WTC11 (cell line): Measurements from ENCODE around the gene AXL.

Source experiments
- IRF2 ChIP-seq: sonication (generic); formaldehyde crosslinking; IDR thresholded peaks from 2 replicates; pipeline ENCODE4 v1.8.0; 2022; ENCODE audit warnings: low read depth, missing genetic modification reagents, borderline replicate concordance
- NR3C1 ChIP-seq: sonication (generic); formaldehyde crosslinking; conservative IDR thresholded peaks from 2 replicates; pipeline ENCODE4 v1.8.1; 2023; ENCODE audit warnings: low read depth, mild to moderate bottlenecking, missing genetic modification reagents
- TP53 ChIP-seq: sonication (generic); formaldehyde crosslinking; IDR thresholded peaks from 2 replicates; pipeline ENCODE4 v1.8.1; 2023; ENCODE audit warnings: mild to moderate bottlenecking, missing genetic modification reagents
- TF ChIP-seq, protein P1 (sequence below): sonication (generic); formaldehyde crosslinking; IDR thresholded peaks from 2 replicates; pipeline ENCODE4 v1.8.1; 2023; ENCODE audit warnings: mild to moderate bottlenecking, missing genetic modification reagents
- TF ChIP-seq, protein P2 (sequence below): fragments of 200-600 bp; IDR thresholded peaks from 2 replicates; pipeline ENCODE4 v1.8.0; 2022; ENCODE audit warnings: antibody characterized with exemption
- TF ChIP-seq, protein P3 (sequence below): fragments of 250-450 bp; sonication (Bioruptor Pico); IDR thresholded peaks from 2 replicates; pipeline ENCODE4 v1.8.0; 2021; ENCODE audit warnings: mild to moderate bottlenecking
- TF ChIP-seq, protein P4 (sequence below): sonication (generic); formaldehyde crosslinking; IDR thresholded peaks from 2 replicates; pipeline ENCODE4 v1.8.1; 2022; ENCODE audit warnings: missing genetic modification reagents, borderline replicate concordance
- TF ChIP-seq, protein P5 (sequence below): sonication (generic); formaldehyde crosslinking; IDR thresholded peaks from 2 replicates; pipeline ENCODE4 v1.8.1; 2022; ENCODE audit warnings: low read depth, missing genetic modification reagents, borderline replicate concordance

DNA sequence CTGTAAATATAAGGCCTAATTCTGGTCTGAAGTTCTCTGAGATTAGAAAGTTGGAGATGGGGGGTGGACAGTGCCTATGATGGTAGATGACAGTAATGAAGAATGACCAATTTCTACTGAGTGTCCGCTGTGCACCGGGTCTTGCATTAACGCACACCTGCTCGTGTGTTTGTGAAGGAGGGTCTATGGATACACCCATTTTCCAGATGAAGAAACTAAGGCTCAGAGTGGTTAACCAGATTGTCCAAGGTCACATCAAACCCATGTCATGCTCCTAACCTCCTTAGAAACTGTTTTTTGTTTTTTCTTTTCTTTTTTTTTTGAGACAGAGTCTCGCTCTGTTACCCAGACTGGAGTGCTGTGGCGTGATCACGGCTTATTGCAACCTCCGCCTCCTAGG is 13.7 kb downstream of the AXL start:
- TF ChIP-seq, protein P1, sequence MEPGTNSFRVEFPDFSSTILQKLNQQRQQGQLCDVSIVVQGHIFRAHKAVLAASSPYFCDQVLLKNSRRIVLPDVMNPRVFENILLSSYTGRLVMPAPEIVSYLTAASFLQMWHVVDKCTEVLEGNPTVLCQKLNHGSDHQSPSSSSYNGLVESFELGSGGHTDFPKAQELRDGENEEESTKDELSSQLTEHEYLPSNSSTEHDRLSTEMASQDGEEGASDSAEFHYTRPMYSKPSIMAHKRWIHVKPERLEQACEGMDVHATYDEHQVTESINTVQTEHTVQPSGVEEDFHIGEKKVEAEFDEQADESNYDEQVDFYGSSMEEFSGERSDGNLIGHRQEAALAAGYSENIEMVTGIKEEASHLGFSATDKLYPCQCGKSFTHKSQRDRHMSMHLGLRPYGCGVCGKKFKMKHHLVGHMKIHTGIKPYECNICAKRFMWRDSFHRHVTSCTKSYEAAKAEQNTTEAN (CRISPR knock-in tag), result no peak
- TF ChIP-seq IRF2 (CRISPR knock-in tag) (no peak), TP53 (CRISPR knock-in tag) (no peak), NR3C1 (CRISPR knock-in tag) (no peak)
- TF ChIP-seq, protein P2, sequence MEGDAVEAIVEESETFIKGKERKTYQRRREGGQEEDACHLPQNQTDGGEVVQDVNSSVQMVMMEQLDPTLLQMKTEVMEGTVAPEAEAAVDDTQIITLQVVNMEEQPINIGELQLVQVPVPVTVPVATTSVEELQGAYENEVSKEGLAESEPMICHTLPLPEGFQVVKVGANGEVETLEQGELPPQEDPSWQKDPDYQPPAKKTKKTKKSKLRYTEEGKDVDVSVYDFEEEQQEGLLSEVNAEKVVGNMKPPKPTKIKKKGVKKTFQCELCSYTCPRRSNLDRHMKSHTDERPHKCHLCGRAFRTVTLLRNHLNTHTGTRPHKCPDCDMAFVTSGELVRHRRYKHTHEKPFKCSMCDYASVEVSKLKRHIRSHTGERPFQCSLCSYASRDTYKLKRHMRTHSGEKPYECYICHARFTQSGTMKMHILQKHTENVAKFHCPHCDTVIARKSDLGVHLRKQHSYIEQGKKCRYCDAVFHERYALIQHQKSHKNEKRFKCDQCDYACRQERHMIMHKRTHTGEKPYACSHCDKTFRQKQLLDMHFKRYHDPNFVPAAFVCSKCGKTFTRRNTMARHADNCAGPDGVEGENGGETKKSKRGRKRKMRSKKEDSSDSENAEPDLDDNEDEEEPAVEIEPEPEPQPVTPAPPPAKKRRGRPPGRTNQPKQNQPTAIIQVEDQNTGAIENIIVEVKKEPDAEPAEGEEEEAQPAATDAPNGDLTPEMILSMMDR, result no peak
- TF ChIP-seq, protein P3, sequence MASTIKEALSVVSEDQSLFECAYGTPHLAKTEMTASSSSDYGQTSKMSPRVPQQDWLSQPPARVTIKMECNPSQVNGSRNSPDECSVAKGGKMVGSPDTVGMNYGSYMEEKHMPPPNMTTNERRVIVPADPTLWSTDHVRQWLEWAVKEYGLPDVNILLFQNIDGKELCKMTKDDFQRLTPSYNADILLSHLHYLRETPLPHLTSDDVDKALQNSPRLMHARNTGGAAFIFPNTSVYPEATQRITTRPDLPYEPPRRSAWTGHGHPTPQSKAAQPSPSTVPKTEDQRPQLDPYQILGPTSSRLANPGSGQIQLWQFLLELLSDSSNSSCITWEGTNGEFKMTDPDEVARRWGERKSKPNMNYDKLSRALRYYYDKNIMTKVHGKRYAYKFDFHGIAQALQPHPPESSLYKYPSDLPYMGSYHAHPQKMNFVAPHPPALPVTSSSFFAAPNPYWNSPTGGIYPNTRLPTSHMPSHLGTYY, result no peak
- TF ChIP-seq, protein P4, sequence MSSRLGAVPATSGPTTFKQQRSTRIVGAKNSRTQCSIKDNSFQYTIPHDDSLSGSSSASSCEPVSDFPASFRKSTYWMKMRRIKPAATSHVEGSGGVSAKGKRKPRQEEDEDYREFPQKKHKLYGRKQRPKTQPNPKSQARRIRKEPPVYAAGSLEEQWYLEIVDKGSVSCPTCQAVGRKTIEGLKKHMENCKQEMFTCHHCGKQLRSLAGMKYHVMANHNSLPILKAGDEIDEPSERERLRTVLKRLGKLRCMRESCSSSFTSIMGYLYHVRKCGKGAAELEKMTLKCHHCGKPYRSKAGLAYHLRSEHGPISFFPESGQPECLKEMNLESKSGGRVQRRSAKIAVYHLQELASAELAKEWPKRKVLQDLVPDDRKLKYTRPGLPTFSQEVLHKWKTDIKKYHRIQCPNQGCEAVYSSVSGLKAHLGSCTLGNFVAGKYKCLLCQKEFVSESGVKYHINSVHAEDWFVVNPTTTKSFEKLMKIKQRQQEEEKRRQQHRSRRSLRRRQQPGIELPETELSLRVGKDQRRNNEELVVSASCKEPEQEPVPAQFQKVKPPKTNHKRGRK (CRISPR knock-in tag), result no peak
- TF ChIP-seq, protein P5, sequence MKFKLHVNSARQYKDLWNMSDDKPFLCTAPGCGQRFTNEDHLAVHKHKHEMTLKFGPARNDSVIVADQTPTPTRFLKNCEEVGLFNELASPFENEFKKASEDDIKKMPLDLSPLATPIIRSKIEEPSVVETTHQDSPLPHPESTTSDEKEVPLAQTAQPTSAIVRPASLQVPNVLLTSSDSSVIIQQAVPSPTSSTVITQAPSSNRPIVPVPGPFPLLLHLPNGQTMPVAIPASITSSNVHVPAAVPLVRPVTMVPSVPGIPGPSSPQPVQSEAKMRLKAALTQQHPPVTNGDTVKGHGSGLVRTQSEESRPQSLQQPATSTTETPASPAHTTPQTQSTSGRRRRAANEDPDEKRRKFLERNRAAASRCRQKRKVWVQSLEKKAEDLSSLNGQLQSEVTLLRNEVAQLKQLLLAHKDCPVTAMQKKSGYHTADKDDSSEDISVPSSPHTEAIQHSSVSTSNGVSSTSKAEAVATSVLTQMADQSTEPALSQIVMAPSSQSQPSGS, result no peak
